HG02571 (cell line): ENCODE data around the gene CDC42EP5.

Experiments used
- ATAC-seq: cut with Tn5 transposase; IDR thresholded peaks from one replicate; pipeline ENCODE4 v1.9.1; 2021; ENCODE audit warnings: mild to moderate bottlenecking, moderate library complexity; ENCODE audit not compliant: unreplicated experiment

Gene CDC42EP5

DNA sequence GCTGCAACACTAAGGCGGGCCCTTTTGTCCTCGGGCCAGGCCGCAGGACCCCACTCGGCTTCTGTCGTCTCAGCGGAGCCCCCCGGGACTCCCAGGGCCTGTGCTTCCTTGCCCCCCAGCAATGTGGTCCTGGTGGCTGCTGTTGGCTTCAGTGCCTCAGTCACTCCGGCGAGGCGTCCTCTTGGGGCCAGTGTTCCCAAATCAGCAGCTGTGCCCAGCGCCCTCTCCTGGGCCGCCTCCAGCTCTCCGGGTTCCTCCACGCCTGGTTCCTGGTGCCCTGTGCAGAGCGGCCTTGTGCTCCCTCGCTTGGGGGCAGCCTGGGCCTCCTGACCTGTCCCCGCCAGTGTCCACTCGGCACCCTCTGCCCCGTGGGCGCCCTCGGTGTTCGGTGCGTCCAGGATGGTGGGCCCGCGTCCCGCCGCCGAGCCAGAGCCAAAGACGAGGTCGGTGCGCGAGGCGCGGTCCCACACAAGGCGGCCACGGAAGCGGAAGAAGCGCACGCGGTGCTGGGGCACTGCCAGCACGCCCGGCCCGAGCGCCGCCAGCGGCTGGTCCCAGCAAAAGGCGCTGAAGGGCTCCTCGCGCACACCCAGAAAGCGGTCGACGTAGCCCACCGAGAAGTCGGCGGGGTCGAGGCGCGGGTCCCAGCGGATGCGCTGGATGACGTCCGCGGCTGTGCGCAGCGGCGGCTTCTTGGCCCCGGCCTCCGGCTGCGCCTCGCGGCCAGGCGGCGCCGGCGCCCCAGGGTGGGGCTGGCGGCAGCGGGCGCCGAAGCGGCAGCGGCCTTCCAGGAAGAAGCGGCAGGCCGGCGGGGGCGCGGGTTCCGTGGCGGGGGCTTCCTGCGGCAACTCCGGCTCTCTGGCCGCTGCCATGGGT, 10.2 kb downstream of the CDC42EP5 start:
- ATAC-seq, result no peak

DNA sequence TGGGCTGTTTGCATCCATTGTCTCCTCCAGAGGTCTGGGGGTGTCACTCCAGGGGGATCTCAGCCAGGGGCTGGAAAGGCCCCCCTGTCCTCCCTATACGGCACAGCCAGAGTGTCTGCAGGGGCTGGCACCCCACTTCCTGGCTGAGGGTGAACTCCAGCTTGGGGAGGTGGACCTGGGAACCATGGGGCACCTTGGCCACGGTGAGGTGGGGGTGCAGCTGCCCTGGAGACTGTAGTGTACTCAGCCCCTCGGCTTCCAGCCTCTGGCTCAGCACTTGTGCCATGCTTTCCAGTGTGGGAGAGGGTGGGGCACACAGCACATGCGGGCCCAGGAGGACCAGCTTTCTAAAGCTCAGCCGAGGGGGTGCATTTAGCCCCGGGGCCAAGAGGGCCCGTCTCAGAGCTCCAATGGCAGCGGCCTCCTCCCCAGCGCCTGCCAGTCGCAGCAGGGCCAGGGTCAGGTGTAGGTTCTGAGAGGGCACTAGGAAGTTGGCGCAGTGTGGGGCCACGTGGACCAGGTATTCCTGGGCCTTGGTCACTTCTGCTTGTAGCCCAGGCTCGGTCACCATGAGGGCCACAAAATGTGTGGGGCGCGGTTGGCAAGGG, 10.9 kb downstream of the CDC42EP5 start:
- ATAC-seq, result no peak

DNA sequence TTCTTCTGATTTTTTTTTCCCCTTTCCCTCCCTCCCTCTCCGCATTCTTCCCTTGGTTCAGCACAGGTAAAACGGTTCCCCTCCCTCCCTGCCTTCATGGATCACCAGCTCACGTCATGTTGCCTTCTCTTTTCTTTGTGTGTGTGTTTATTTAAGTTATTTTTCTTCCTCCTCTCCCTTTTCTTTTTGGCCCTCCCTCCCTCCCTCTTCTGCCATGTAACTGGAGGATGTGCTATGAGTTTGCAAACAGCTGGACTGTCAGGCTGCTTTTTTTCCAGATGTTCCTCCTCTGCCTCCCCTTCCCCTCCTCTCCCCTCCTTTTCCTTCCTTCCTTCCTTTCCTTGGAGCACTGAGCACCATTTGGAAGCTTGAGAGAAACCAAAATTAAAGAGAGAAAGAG, 11.5 kb downstream of the CDC42EP5 start:
- ATAC-seq, result no peak

DNA sequence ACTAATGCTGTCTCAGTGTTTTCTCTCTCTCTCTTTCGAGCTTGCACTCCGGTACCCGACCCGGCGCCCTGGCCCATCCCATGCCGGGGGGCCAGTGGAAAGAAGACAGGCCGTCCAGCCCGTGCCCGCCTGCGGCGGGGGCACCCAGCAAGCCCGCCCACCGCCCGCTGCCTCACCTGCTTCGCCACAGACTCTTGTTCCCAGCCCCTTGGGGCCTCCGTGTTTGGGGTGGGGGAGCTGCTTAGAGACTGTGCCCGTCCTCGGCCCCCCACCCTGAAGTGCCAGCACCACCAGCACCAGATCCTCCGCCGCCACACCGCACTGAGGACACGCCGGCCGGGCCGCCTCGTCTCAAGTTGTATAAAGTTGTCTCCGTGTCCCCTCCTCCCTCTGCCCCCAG, 11.9 kb downstream of the CDC42EP5 start:
- no peak for ATAC-seq

DNA sequence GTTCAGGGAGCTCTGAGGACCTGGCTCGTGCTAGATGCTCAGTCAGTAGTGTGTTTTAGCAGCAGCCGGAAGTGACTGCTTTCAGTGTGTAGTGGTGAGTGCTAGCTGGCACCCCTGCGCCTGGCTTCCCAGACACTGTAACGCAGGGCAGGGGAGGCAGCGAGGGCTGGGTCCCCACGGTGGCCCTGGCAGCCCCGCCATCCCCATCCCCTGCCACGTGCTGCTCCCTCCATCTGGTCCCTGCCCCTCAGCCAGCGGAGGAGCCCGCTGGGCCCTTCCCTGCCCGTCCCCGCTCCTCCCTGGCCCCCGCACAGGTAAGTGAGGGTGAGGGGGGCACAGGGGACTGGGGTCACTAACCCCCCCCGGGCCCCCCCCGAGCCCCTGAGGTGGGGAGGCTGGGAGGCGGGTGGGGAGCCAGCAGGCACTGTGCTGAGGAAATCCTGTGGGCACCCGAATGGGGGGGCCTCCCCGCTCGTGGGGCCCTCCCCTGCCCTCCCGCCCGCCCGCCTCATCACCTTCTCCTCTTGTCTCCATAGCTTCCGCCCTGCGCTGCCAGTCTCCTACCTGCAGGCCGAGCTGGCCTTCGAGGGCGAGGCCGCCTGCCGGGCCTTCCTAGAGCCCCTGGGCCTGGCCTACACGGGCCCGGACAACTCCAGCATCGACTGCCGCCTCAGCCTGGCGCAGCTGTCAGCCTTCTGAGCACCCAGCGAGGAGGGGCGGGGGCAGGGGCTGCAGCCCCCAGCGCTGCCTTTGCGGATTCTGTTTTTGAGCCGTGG, 12.7 kb downstream of the CDC42EP5 start:
- no peak for ATAC-seq

DNA sequence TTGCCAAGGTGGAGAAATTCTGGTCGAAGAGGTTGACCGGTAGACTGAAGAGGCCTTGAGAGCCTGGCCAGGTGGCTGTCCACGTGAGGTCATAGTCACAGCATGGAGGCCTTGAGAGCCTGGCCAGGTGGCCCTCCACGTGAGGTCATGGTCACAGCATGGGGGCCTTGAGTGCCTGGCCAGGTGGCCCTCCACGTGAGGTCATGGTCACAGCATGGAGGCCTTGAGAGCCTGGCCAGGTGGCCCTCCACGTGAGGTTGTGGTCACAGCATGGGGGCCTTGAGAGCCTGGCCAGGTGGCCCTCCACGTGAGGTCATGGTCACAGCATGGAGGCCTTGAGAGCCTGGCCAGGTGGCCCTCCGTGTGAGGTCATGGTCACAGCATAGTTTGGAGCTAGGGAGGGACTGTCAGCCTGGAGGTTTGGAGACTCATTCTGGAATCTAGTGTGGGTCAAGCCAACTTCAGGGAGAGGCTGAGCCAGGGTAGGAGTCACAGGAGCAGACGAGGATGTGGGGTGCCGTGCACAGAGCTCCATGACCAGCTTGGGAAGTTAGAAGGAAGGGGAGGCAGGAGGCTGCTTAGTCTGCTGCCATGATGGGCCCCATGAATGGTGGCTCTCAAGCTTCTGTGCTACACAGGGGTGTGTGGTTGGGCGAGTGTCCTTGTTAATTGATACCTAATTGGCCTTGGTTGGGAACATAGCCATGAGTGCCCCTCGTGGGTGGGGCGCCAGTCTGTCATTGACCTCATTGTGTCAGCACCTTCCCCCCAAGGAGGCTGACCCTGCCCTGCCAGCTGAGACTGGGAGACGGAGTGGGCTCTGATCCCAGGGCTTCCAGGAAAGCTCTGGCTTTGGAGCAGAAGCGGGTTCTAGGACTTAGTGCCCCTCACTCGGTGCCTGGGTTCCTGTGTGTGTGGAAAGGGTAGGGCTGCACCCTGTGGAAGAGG, 13.5 kb downstream of the CDC42EP5 start:
- no peak for ATAC-seq

DNA sequence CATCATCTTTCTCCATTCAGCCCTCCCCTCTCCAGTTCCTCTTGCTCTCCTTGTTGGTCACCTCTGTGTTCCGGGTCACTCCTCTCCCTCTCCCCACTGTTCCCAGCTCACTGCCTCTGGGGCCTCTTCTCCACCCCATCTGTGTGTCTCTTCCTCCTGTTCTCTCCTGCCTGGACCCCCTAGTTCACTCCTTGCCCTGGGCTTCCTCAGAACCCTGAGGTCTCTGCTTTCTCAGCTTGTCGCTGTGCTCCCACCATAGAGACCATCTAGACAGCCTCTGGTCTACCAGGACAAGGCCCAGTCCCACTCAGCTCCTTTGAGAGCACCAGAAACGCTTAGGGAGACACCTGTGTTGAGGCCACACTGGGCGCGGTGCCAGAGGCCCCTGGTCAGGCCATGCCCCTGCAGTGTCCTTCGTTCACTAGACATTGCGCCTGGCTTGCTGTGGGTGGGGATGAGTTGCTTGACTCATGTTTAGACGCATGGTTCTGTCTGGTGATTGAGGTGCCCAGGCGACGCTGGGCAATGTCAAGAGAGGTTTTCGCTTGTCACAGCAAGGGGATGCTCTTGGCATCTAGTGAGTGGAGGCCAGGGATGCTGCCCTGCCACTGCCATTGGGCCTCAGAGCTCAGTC, 14.3 kb downstream of the CDC42EP5 start:
- ATAC-seq, result no peak

DNA sequence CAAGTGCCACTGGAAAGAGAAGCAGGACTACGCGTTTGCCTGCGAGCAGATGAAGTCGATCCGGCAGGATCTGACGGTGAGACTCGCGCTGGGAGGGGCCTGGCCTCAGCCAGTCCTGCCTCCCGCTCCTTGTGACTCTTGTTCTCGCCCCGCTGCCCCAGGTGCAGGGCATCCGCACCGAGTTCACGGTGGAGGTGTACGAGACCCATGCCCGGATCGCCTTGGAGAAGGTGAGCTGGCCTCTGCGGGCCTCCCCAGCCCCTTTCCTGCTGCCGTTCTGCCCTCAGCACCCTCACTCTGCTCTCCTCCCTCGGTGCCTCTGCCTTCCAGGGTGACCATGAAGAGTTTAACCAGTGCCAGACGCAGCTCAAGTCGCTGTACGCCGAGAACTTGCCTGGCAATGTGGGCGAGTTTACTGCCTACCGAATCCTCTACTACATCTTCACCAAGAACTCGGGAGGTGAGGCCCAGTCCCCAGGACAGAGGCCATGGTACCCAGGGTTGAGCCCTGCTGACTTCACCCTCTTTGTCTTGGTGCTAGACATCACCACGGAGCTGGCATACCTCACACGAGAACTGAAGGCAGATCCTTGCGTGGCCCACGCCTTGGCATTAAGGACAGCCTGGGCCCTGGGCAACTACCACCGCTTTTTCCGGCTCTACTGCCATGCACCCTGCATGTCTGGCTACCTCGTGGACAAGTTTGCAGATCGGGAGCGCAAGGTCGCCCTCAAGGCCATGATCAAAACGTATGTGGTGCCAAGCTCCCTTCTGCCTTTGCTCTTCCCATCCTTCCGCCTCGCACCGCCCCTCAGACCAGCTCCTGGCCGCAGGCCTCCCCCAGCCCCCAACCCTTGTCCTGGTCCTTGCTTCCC, 15.1 kb downstream of the CDC42EP5 start:
- ATAC-seq, result no peak

DNA sequence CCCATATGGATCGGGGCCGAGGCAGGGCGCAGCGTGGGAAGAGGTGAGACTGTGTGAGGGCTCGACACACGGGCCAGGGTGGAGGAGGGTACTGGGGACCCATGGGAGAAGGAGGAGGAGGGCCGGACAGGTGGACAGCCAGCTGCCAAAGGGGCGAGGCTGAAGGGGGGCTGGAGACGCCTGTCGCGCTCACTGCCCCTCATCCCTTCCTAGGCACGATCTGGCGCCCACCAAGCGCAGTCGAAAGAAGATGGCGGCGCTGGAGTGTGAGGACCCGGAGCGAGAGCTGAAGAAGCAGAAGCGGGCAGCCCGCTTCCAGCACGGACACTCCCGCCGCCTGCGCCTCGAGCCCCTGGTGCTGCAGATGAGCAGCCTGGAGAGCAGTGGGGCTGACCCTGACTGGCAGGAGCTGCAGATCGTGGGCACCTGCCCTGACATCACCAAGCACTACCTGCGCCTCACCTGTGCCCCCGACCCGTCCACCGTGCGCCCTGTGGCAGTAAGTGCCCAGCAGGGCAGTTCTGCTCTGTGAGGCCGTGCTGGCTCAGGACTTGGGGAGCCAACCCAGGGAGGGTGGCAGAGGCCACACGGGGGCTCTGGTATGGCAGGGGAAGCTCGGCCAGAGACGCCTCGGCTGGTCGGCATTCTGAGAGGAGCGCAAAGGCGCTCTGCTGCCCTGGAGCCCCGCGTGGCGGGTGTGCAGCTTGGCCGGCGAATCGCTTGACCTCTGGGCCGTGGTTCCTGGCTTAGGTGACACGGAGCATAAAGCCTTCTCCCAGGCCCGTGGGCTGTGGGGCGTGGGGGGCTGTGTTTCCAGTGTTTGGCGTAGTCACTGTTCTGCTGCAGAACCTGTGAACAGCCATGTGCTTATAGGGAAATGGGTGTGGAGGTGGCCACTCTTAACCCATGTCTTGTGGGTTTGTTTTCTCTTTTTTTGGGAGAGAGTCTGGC, 16.4 kb downstream of the CDC42EP5 start:
- ATAC-seq, result no peak

DNA sequence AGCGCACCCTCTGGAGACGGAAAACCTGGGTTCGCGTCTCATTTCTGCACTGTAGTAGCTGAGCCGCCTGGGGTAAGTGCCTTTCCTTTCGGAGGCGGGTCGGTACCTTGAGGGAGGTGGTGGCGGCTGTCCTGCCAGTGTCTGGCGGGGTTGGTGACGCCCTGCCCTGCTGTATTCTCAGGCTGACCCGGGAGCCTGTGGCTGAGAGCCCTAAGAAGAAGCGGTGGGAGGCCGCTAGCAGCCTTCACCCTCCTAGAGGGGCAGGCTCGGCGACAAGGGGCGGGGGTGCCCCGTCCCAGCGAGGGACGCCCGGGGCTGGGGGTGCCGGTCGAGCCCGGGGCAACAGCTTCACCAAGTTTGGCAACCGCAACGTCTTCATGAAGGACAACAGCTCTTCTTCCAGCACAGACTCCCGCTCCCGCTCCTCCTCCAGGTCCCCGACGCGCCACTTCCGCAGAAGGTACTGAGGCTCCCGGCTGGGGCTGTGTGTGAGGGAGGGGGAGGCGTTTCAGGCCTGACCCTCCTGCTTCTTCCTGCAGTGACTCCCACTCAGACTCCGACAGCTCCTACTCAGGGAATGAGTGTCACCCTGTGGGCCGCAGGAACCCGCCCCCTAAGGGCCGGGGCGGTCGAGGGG, 17.2 kb downstream of the CDC42EP5 start:
- ATAC-seq, result no peak

DNA sequence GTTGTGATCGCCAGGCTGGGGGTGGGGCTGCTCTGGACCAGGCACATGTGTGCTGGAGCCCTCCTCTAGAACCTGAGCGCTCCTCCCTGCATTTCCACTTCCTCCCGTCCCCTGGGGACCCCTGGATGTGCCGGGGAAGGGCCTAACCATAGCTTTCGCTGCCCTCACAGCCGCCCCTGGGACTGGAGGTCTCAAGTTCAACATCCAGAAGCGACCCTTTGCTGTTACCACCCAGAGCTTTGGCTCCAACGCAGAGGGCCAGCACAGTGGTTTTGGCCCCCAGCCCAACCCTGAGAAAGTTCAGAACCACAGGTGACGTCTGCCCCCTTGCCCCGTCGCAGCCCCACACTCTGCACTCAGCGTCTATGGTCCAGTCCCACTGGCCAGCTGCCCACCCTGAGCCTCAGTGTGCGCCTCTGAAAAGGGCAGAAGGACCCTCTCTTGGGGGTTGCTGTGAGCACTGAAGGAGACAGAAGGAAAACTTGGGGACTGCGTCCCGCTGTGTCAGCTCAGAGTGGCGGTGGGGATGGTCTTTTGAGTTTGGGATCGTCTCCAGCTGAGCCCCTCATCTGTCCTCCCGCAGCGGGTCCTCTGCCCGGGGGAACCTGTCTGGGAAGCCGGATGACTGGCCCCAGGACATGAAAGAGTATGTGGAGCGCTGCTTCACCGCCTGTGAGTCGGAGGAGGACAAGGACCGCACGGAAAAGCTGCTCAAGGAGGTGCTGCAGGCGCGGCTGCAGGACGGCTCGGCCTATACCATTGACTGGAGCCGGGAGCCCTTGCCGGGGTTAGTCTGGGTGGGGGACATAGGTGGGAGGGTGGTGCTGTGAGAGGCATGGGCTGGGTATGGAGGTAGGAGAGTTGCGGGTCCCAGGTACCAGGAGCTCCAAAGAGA, 18.1 kb downstream of the CDC42EP5 start:
- no peak for ATAC-seq

DNA sequence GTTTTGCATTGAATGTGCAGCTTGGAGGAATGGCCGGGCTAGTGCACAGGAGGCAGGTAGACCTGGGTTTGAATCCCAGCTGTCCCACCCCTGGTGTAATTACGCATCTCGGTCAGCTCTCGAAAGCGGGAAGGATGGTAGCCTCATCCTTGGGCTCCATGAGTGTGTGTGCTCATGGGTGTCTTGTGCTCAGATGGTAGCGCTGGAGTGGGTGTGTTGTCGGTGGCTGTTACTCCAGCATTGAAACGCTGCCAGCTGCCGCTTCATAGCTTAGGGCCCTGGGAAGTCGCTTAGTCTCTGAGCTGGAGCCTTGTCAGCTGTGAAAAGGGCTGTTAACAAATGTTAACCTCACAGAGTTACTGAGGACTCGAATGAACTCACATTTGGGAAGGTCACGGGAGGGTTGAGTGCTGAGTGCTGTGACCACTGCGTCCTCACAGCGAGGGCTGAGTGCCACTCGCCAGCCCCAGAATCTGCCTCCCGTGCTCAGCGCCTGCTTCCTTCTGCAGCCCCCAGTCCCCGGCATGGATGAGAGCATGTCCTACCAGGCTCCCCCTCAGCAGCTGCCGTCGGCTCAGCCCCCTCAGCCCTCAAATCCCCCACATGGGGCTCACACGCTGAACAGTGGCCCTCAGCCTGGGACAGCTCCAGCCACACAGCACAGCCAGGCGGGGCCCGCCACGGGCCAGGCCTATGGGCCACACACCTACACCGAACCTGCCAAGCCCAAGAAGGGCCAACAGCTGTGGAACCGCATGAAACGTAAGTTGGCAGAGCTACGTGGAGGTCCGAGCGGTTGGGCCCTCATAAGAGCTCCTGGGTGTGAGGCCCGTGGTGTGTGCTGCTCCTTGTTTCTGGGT, 18.9 kb downstream of the CDC42EP5 start:
- no peak for ATAC-seq

DNA sequence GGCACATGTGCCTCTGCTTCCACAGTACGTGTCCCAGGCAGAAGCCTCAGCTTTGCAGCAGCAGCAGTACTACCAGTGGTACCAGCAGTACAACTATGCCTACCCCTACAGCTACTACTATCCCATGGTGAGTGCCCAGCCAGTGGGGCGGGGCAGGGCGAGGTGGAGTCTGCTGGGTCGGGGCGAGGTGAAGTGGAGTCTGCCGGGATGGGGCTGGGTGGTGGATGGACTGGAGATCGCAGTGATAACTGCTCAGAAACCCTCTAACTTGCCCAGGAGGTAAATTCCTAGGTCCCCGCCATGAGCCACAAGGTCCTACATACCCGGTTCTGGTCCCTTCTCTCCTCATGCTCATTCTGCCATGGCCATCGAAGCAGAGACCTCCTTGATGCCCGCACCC, 20.5 kb downstream of the CDC42EP5 start:
- ATAC-seq, result no peak

DNA sequence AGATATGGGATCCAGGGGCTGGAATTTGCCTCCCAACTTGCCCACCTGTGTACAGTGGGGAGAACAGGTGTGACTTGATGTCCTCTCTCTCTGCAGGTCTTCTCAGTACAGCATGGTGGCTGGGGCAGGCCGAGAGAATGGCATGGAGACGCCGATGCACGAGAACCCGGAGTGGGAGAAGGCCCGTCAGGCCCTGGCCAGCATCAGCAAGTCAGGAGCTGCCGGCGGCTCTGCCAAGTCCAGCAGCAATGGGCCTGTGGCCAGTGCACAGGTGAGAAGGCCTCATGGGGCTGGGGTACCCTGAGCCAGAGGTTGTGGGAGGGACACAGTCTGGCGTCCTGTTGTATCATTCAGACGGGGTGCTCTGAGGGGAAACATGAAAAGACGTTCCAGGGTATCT, 21.1 kb downstream of the CDC42EP5 start:
- no peak for ATAC-seq

DNA sequence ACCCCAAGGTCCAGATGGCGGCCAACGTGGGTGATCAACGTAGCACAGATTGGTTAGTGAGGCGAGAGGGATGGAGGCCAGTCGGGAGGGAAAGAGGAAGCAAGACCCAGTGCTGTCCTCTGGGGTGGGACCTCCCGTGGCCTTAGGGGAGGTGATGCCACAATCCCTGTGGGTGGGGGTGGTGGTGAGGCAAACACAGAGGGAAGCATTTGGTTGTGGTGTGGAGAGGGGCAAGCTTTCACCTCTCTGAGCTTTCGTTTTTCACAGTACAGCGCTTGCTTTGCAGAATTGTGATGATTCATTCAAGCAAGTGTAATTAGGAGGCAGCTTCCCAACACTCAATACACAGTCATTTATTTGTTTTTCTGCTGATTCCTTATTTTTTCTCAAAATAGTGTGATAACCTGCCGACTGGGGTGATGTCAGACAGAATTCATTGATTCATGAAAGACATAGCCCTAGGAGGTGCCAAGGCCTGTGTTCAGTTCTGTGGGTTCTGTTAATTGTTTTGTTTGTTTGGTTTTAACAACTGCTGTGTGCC, 21.7 kb downstream of the CDC42EP5 start:
- ATAC-seq, result no peak
